H9 (cell line): Measurements from ENCODE around the gene KCTD21. TPM values are rescaled to one million over a fixed set of nuclear protein-coding genes. Genes with fewer than 3 reads are reported as not detected.

Experiments used
- DNase-seq: peaks from one replicate; pipeline ENCODE4 v3.0.0-alpha.2; 2017
- H2AFZ ChIP-seq: one replicate; pipeline ENCODE4 v1.6.1; 2013; ENCODE audit warnings: mild to moderate bottlenecking, low read length, control low read depth, moderate library complexity
- H2AK5ac ChIP-seq: 2 replicates; pipeline ENCODE4 v1.6.1; 2013; ENCODE audit warnings: low read length, control low read depth, mixed read lengths; ENCODE audit not compliant: insufficient read length
- H2BK120ac ChIP-seq: one replicate; pipeline ENCODE4 v1.6.1; 2013; ENCODE audit warnings: low read depth, mild to moderate bottlenecking, low read length, control low read depth, inconsistent platforms; ENCODE audit not compliant: poor library complexity, severe bottlenecking
- H2BK12ac ChIP-seq: 2 replicates; pipeline ENCODE4 v1.6.1; 2013; ENCODE audit warnings: low read length, control low read depth, mixed read lengths, low read depth; ENCODE audit not compliant: insufficient read length
- H2BK15ac ChIP-seq: 2 replicates; pipeline ENCODE4 v1.6.1; 2013; ENCODE audit warnings: low read depth, low read length, control low read depth
- H2BK20ac ChIP-seq: one replicate; pipeline ENCODE4 v1.6.1; 2013; ENCODE audit warnings: low read depth, mild to moderate bottlenecking, low read length, control low read depth, inconsistent platforms; ENCODE audit not compliant: poor library complexity, severe bottlenecking
- H2BK5ac ChIP-seq: 2 replicates; pipeline ENCODE4 v1.6.1; 2013; ENCODE audit warnings: low read length, control low read depth, mixed read lengths; ENCODE audit not compliant: insufficient read length
- H3K14ac ChIP-seq: 2 replicates; pipeline ENCODE4 v1.6.1; 2013; ENCODE audit warnings: low read length, control low read depth; ENCODE audit not compliant: insufficient read depth
- H3K18ac ChIP-seq: 2 replicates; pipeline ENCODE4 v1.6.1; 2013; ENCODE audit warnings: low read depth, mild to moderate bottlenecking, mixed read lengths, low read length, control low read depth; ENCODE audit not compliant: insufficient read length
- H3K23ac ChIP-seq: 2 replicates; pipeline ENCODE4 v1.6.1; 2013; ENCODE audit warnings: low read length, control low read depth, mixed read lengths, low read depth; ENCODE audit not compliant: insufficient read length
- H3K23me2 ChIP-seq: 2 replicates; pipeline ENCODE4 v1.6.1; 2013; ENCODE audit warnings: low read depth, mild to moderate bottlenecking, mixed read lengths, low read length, control low read depth; ENCODE audit not compliant: insufficient read length, poor library complexity, severe bottlenecking
- H3K27ac ChIP-seq: 2 replicates; pipeline ENCODE4 v1.5.1; 2013; ENCODE audit warnings: low read length, control low read depth, mixed read lengths, low read depth; ENCODE audit not compliant: insufficient read length
- H3K27me3 ChIP-seq: 2 replicates; pipeline ENCODE4 v1.6.1; 2013; ENCODE audit warnings: low read length, control low read depth, inconsistent platforms; ENCODE audit not compliant: insufficient read depth
- H3K4ac ChIP-seq: 2 replicates; pipeline ENCODE4 v1.6.1; 2013; ENCODE audit warnings: low read depth, mild to moderate bottlenecking, control low read depth, inconsistent platforms, low read length, moderate library complexity
- H3K4me1 ChIP-seq: 2 replicates; pipeline ENCODE4 v1.6.1; 2013; ENCODE audit warnings: low read length, control low read depth, inconsistent platforms; ENCODE audit not compliant: insufficient read depth
- H3K4me2 ChIP-seq: 2 replicates; pipeline ENCODE4 v1.6.1; 2013; ENCODE audit warnings: low read length, control low read depth, mixed read lengths; ENCODE audit not compliant: insufficient read length, insufficient read depth
- H3K56ac ChIP-seq: 2 replicates; pipeline ENCODE4 v1.6.1; 2013; ENCODE audit warnings: low read depth, mild to moderate bottlenecking, mixed read lengths, low read length, control low read depth; ENCODE audit not compliant: insufficient read length
- H3K79me1 ChIP-seq: 2 replicates; pipeline ENCODE4 v1.6.1; 2013; ENCODE audit warnings: low read depth, mild to moderate bottlenecking, moderate library complexity, low read length, control low read depth, inconsistent platforms; ENCODE audit not compliant: insufficient read depth, poor library complexity, severe bottlenecking
- H3K79me2 ChIP-seq: 2 replicates; pipeline ENCODE4 v1.6.1; 2013; ENCODE audit warnings: low read length, control low read depth, inconsistent platforms; ENCODE audit not compliant: insufficient read depth
- H3K9ac ChIP-seq: 2 replicates; pipeline ENCODE4 v1.6.1; 2013; ENCODE audit warnings: low read length, control low read depth, mixed read lengths; ENCODE audit not compliant: insufficient read length; ENCODE audit errors: extremely low read depth
- H3K9me3 ChIP-seq: one replicate; pipeline ENCODE4 v1.6.1; 2013; ENCODE audit warnings: low read depth, low read length, inconsistent platforms; ENCODE audit not compliant: control insufficient read depth
- H3T11ph ChIP-seq: one replicate; pipeline ENCODE4 v1.6.1; 2013; ENCODE audit warnings: mild to moderate bottlenecking, low read length, control low read depth, inconsistent platforms
- H4K20me1 ChIP-seq: one replicate; pipeline ENCODE4 v1.6.1; 2013; ENCODE audit not compliant: control insufficient read depth, insufficient read length, insufficient read depth
- H4K5ac ChIP-seq: 2 replicates; pipeline ENCODE4 v1.6.1; 2013; ENCODE audit warnings: low read depth, mild to moderate bottlenecking, mixed read lengths, low read length, control low read depth; ENCODE audit not compliant: insufficient read length
- H4K8ac ChIP-seq: replicated peaks from 2 replicates; pipeline ENCODE4 v1.6.1; 2013; ENCODE audit warnings: low read length, control low read depth, mixed read lengths, low read depth; ENCODE audit not compliant: insufficient read length
- H4K91ac ChIP-seq: 2 replicates; pipeline ENCODE4 v1.6.1; 2013; ENCODE audit warnings: low read depth, mild to moderate bottlenecking, moderate library complexity, mixed read lengths, low read length, control low read depth; ENCODE audit not compliant: insufficient read length
- H3K27ac Mint-ChIP-seq, 3 experiments: 2 replicates in 2 of 3; 3 replicates in 1 of 3; pipeline ENCODE4 v1.8.0; 2020 to 2021; ENCODE audit warnings: mixed read lengths in 3 of 3, mild to moderate bottlenecking in 1 of 3, moderate library complexity in 1 of 3
- H3K27me3 Mint-ChIP-seq: 2 replicates; pipeline ENCODE4 v1.8.0; 2021; ENCODE audit warnings: low read depth, mild to moderate bottlenecking, moderate library complexity, mixed read lengths
- H3K36me3 Mint-ChIP-seq, 3 experiments: 2 replicates in 2 of 3; 3 replicates in 1 of 3; pipeline ENCODE4 v1.8.0; 2020 to 2021; ENCODE audit warnings: low read depth in 3 of 3, mixed read lengths in 3 of 3; ENCODE audit not compliant: insufficient read depth in 1 of 3
- H3K4me1 Mint-ChIP-seq, 2 experiments: 2 replicates each; pipeline ENCODE4 v1.8.0; 2020; ENCODE audit warnings: mixed read lengths in 2 of 2
- H3K4me3 Mint-ChIP-seq, 2 experiments: 2 replicates in 1 of 2; 3 replicates in 1 of 2; pipeline ENCODE4 v1.8.0; 2020 to 2021; ENCODE audit warnings: mild to moderate bottlenecking in 2 of 2, mixed read lengths in 2 of 2, moderate library complexity in 1 of 2
- H3K9me3 Mint-ChIP-seq, 2 experiments: 2 replicates in 1 of 2; 3 replicates in 1 of 2; pipeline ENCODE4 v1.8.0; 2020; ENCODE audit warnings: mild to moderate bottlenecking in 2 of 2, mixed read lengths in 2 of 2, moderate library complexity in 1 of 2
- WGBS: extraction: QIAGEN DNeasy Blood & Tissue Kit; methylation state at CpG from one replicate; pipeline ENCODE4 v1.1.7; 2013; ENCODE audit warnings: missing lambda C conversion rate, low lambda C conversion rate, mixed read lengths; ENCODE audit not compliant: insufficient read length; ENCODE audit errors: extremely low coverage; 5-methylcytosine and 5-hydroxymethylcytosine counted together
- total RNA-seq: library from RNA; stranded (reverse); gene quantifications from 2 replicates; pipeline ENCODE4 v1.2.1, GENCODE V29; 2021
- TF ChIP-seq, protein P1 (sequence below): fragments of 200-600 bp; sonication (generic); conservative IDR thresholded peaks from 3 replicates; pipeline ENCODE4 v1.8.0; 2021; ENCODE audit warnings: antibody characterized with exemption, mild to moderate bottlenecking

KCTD21 gene
- total RNA-seq, 1 experiment from 2014 or later, result 4.0 TPM

DNA sequence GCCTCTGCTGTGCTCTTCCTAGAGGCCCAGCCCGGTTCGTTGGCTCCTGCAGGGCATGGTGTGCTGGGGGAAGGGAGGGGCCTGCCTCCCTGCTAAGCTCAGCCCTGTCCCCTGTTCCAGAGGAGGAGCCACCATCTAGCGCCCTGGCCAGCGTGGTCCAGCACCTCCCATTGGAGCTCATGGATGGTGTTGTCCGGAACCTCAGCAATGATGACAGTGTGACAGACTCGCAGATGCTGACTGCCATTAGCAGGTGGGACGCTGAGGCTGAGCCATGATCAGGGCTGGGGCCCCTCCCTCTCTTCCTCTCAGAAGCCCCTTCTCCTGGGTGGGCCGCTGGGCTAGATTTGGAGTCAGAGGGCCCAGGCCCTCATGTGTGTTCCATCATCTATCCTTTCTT is 9.4 kb upstream of the KCTD21 start:
- H3K23me2 ChIP-seq, result no peaks in the 10 kb centered on the region
- no peak overlapping the region for H3K14ac ChIP-seq
- no peak overlapping the region for H2BK15ac ChIP-seq
- no peak overlapping the region for H2AK5ac ChIP-seq
- H2BK5ac ChIP-seq, result no peak overlapping the region
- no peaks in the 10 kb centered on the region for H3K9me3 ChIP-seq
- no peak overlapping the region for H2BK12ac ChIP-seq
- TF ChIP-seq, protein P1, sequence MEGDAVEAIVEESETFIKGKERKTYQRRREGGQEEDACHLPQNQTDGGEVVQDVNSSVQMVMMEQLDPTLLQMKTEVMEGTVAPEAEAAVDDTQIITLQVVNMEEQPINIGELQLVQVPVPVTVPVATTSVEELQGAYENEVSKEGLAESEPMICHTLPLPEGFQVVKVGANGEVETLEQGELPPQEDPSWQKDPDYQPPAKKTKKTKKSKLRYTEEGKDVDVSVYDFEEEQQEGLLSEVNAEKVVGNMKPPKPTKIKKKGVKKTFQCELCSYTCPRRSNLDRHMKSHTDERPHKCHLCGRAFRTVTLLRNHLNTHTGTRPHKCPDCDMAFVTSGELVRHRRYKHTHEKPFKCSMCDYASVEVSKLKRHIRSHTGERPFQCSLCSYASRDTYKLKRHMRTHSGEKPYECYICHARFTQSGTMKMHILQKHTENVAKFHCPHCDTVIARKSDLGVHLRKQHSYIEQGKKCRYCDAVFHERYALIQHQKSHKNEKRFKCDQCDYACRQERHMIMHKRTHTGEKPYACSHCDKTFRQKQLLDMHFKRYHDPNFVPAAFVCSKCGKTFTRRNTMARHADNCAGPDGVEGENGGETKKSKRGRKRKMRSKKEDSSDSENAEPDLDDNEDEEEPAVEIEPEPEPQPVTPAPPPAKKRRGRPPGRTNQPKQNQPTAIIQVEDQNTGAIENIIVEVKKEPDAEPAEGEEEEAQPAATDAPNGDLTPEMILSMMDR, result no peak
- no peak overlapping the region for H3K23ac ChIP-seq
- no peak overlapping the region for H3K4me3 Mint-ChIP-seq
- H4K5ac ChIP-seq, result no peak overlapping the region
- H3K27ac Mint-ChIP-seq, result no peak overlapping the region
- H3K79me2 ChIP-seq, result no peaks in the 10 kb centered on the region
- no peak overlapping the region for H2BK120ac ChIP-seq
- peaks cover 8 to 14% of the 10 kb centered on the region in 2 experiments for H3K4me1 Mint-ChIP-seq
- H4K8ac ChIP-seq, result no peak overlapping the region
- H2BK20ac ChIP-seq, result no peak overlapping the region
- H2AFZ ChIP-seq, result no peak overlapping the region
- DNase-seq, result no peak
- H3K27me3 Mint-ChIP-seq, result no peaks in the 10 kb centered on the region
- H3K79me1 ChIP-seq, result no peaks in the 10 kb centered on the region
- no CpG with 5 or more reads among the region's 8 CpGs for WGBS
- H3K18ac ChIP-seq, result no peak overlapping the region
- no peaks in the 10 kb centered on the region for H3K9me3 Mint-ChIP-seq
- H3K9ac ChIP-seq, result no peak overlapping the region
- H3K27me3 ChIP-seq, result no peaks in the 10 kb centered on the region
- H3K56ac ChIP-seq, result no peak overlapping the region
- H3K4me1 ChIP-seq, result no peaks in the 10 kb centered on the region
- H4K20me1 ChIP-seq, result no peaks in the 10 kb centered on the region
- no peak overlapping the region for H3K4ac ChIP-seq
- no peak overlapping the region for H3T11ph ChIP-seq
- H3K27ac ChIP-seq, result no peak overlapping the region
- no peak overlapping the region for H3K4me2 ChIP-seq
- peaks cover 0 to 10% (median 0%) of the 10 kb centered on the region in 3 experiments; a peak in 3 of 7 replicates for H3K36me3 Mint-ChIP-seq
- H4K91ac ChIP-seq, result no peak overlapping the region
